CD8-positive, alpha-beta memory T cell (primary cell): ENCODE results near the gene OARD1. TPM values are rescaled to one million over a fixed set of nuclear protein-coding genes. Genes with fewer than 3 reads are reported as not detected.

Experiments
- CTCF ChIA-PET: fragments of 350-600 bp; sonication (Branson Sonifier 250); formaldehyde crosslinking; loops from one replicate; lab custom pipeline; 2021; ENCODE audit warnings: antibody characterized with exemption; lab: Charles Lee
- POLR2A ChIA-PET: fragments of 350-600 bp; sonication (Branson Sonifier 250); formaldehyde crosslinking; loops from one replicate; lab custom pipeline; 2021; ENCODE audit warnings: antibody characterized with exemption; lab: Charles Lee
- DNase-seq, 5 donors: peaks; one replicate each; pipeline versions ENCODE4 v3.0.0 to v3.0.0-alpha.2; 2020 to 2022; ENCODE audit warnings: mixed read lengths in 1 of 5
- H3K27ac ChIP-seq: one replicate; pipeline ENCODE4 v1.7.0; 2013; ENCODE audit warnings: low read depth, mild to moderate bottlenecking, low read length, moderate library complexity
- H3K27me3 ChIP-seq: 2 replicates; pipeline ENCODE4 v1.7.0; 2013; ENCODE audit warnings: low read length, mild to moderate bottlenecking; ENCODE audit not compliant: insufficient read depth, poor library complexity, severe bottlenecking
- H3K36me3 ChIP-seq: 2 replicates; pipeline ENCODE4 v1.7.0; 2013; ENCODE audit warnings: mild to moderate bottlenecking, low read length, moderate library complexity; ENCODE audit not compliant: insufficient read depth
- H3K4me1 ChIP-seq: 2 replicates; pipeline ENCODE4 v1.7.0; 2013; ENCODE audit warnings: mild to moderate bottlenecking, low read length, moderate library complexity; ENCODE audit not compliant: insufficient read depth
- H3K4me3 ChIP-seq: 2 replicates; pipeline ENCODE4 v1.7.0; 2013; ENCODE audit warnings: mild to moderate bottlenecking, low read length
- H3K9me3 ChIP-seq: 2 replicates; pipeline ENCODE4 v1.7.0; 2013; ENCODE audit warnings: mild to moderate bottlenecking, low read length
- H3K27ac Mint-ChIP-seq, 8 donors: one replicate each; pipeline ENCODE4 v1.8.0; 2020 to 2021; ENCODE audit warnings: mixed read lengths in 8 of 8, mild to moderate bottlenecking in 6 of 8, inconsistent platforms in 3 of 8, moderate library complexity in 3 of 8
- H3K27me3 Mint-ChIP-seq, 2 donors: one replicate each; pipeline ENCODE4 v1.8.0; 2020 to 2021; ENCODE audit warnings: mixed read lengths in 2 of 2, mild to moderate bottlenecking in 1 of 2, moderate library complexity in 1 of 2
- H3K36me3 Mint-ChIP-seq, 3 donors: one replicate each; pipeline ENCODE4 v1.8.0; 2020 to 2021; ENCODE audit warnings: mixed read lengths in 3 of 3, inconsistent platforms in 1 of 3, mild to moderate bottlenecking in 1 of 3
- H3K4me1 Mint-ChIP-seq, 3 donors: one replicate each; pipeline ENCODE4 v1.8.0; 2020 to 2021; ENCODE audit warnings: mixed read lengths in 3 of 3, inconsistent platforms in 1 of 3, mild to moderate bottlenecking in 1 of 3
- H3K4me3 Mint-ChIP-seq, 7 donors: one replicate each; pipeline ENCODE4 v1.8.0; 2020 to 2021; ENCODE audit warnings: mixed read lengths in 7 of 7, mild to moderate bottlenecking in 6 of 7, moderate library complexity in 4 of 7, inconsistent platforms in 2 of 7
- H3K9me3 Mint-ChIP-seq, 5 donors: one replicate each; pipeline ENCODE4 v1.8.0; 2020 to 2022; ENCODE audit warnings: mixed read lengths in 5 of 5, mild to moderate bottlenecking in 3 of 5, moderate library complexity in 2 of 5, inconsistent platforms in 1 of 5
- polyA plus RNA-seq: library from polyadenylated mRNA; unstranded; fragments of 300-500 nt; fragmentation: Illumina TruSeq; gene quantifications from one replicate; pipeline ENCODE4 v1.2.3, GENCODE V29; 2021
- total RNA-seq, 2 experiments: library from RNA; stranded (reverse); gene quantifications; one replicate each; pipeline ENCODE4 v1.2.3, GENCODE V29; 2021

OARD1 gene
- total and polyA plus RNA-seq, 3 experiments from 2014 or later, result 41.9 to 51.1 (median 42.9) TPM

- Mint-ChIP-seq H3K9me3 (no peaks in the 10 kb centered on the region), H3K4me1 (no peaks in the 10 kb centered on the region), H3K27ac (peak overlapping the region in 3 of 8 donors; percentile 6 to 72 (median 22))
These were observed 26.1 kb downstream of the OARD1 start for GRCh38 chr6:41046084-41046483.

GRCh38 chr6:41045664-41046063 lies 26.5 kb downstream of the OARD1 start:
- no peaks in the 10 kb centered on the region for H3K9me3 ChIP-seq
- no peaks in the 10 kb centered on the region for H3K4me1 ChIP-seq
- H3K27me3 ChIP-seq, result no peaks in the 10 kb centered on the region
- Mint-ChIP-seq H3K36me3 (peaks cover 0 to 34% (median 9%) of the 10 kb centered on the region in 3 donors), H3K9me3 (no peaks in the 10 kb centered on the region), H3K27me3 (no peaks in the 10 kb centered on the region), H3K4me3 (no peak overlapping the region), H3K27ac (no peak overlapping the region), H3K4me1 (no peaks in the 10 kb centered on the region)
- H3K27ac ChIP-seq, result no peak overlapping the region
- H3K4me3 ChIP-seq, result no peak overlapping the region
- POLR2A ChIA-PET, result no interaction called here
- no peak for DNase-seq
- CTCF ChIA-PET, result interaction anchor here (5.8 kb wide), 1 partner anchor 18 kb away, joined by 26 read pairs; no protein-coding TSS in a partner anchor
- no peaks in the 10 kb centered on the region for H3K36me3 ChIP-seq

More at GRCh38 chr6:41046084-41046483, 26.1 kb downstream of the OARD1 start:
- Histone ChIP-seq H3K4me1 (no peaks in the 10 kb centered on the region), H3K4me3 (no peak overlapping the region), H3K27ac (no peak overlapping the region), H3K9me3 (no peaks in the 10 kb centered on the region), H3K27me3 (no peaks in the 10 kb centered on the region), H3K36me3 (no peaks in the 10 kb centered on the region)
- DNase-seq, result no peak
- no peaks in the 10 kb centered on the region for H3K27me3 Mint-ChIP-seq
- H3K36me3 Mint-ChIP-seq, result peaks cover 0 to 34% (median 9%) of the 10 kb centered on the region in 3 donors
- H3K4me3 Mint-ChIP-seq, result no peak overlapping the region
- CTCF ChIA-PET, result interaction anchor here (5.8 kb wide), 1 partner anchor 18 kb away, joined by 26 read pairs; no protein-coding TSS in a partner anchor
- POLR2A ChIA-PET, result no interaction called here

- no peaks in the 10 kb centered on the region for H3K9me3 Mint-ChIP-seq
- no peak for DNase-seq
- H3K4me3 Mint-ChIP-seq, result no peak overlapping the region
These were observed 29.0 kb downstream of the OARD1 start for GRCh38 chr6:41043151-41043550.

GRCh38 chr6:41042226-41043055 lies 29.7 kb downstream of the OARD1 start, which contains the start of gene TSPO2:
TSS of gene TSPO2 (plus strand) at chr6:41042467. CDS start at chr6:41042986, 519 bp downstream.
- Histone ChIP-seq H3K36me3 (no peaks in the 10 kb centered on the region), H3K27me3 (no peaks in the 10 kb centered on the region), H3K9me3 (no peaks in the 10 kb centered on the region), H3K4me3 (no peak within 1 kb of the TSS), H3K27ac (no peak within 1 kb of the TSS), H3K4me1 (no peaks in the 10 kb centered on the region)
- Mint-ChIP-seq H3K36me3 (peaks cover 0 to 14% (median 5%) of the 10 kb centered on the region in 3 donors), H3K9me3 (no peaks in the 10 kb centered on the region), H3K27me3 (no peaks in the 10 kb centered on the region), H3K27ac (peak within 1 kb of the TSS in 2 of 8 donors; percentile 33 to 50), H3K4me3 (no peak within 1 kb of the TSS), H3K4me1 (no peaks in the 10 kb centered on the region)
- POLR2A ChIA-PET, result no interaction called here
- CTCF ChIA-PET, result interaction anchor here (1.3 to 5.8 kb wide), 2 partner anchors 13 to 14 kb away, joined by 3 to 26 read pairs; no protein-coding TSS in a partner anchor
- no peak for DNase-seq

More at GRCh38 chr6:41043151-41043550, 29.0 kb downstream of the OARD1 start:
- H3K9me3 ChIP-seq, result no peaks in the 10 kb centered on the region
- H3K36me3 ChIP-seq, result no peaks in the 10 kb centered on the region
- Mint-ChIP-seq H3K27me3 (no peaks in the 10 kb centered on the region), H3K36me3 (peaks cover 0 to 18% (median 5%) of the 10 kb centered on the region in 3 donors), H3K4me1 (no peaks in the 10 kb centered on the region), H3K27ac (peak overlapping the region in 1 of 8 donors; percentile 50)
- H3K27ac ChIP-seq, result no peak overlapping the region
- H3K4me1 ChIP-seq, result no peaks in the 10 kb centered on the region
- H3K27me3 ChIP-seq, result no peaks in the 10 kb centered on the region
- POLR2A ChIA-PET, result no interaction called here
- CTCF ChIA-PET, result interaction anchor here (1.3 to 5.8 kb wide), 2 partner anchors 13 to 15 kb away, joined by 3 to 26 read pairs; no protein-coding TSS in a partner anchor
- H3K4me3 ChIP-seq, result no peak overlapping the region

- H3K27ac Mint-ChIP-seq, result no peak overlapping the region
- H3K9me3 Mint-ChIP-seq, result no peaks in the 10 kb centered on the region
- no peaks in the 10 kb centered on the region for H3K4me1 Mint-ChIP-seq
- H3K36me3 Mint-ChIP-seq, result peaks cover 0 to 11% (median 5%) of the 10 kb centered on the region in 3 donors
- Histone ChIP-seq H3K4me1 (no peaks in the 10 kb centered on the region), H3K27ac (no peak overlapping the region), H3K36me3 (no peaks in the 10 kb centered on the region), H3K9me3 (no peaks in the 10 kb centered on the region), H3K27me3 (no peaks in the 10 kb centered on the region), H3K4me3 (no peak overlapping the region)
- POLR2A ChIA-PET, result no interaction called here
- peaks cover 0 to 2% of the 10 kb centered on the region in 2 donors for H3K27me3 Mint-ChIP-seq
- no peak overlapping the region for H3K4me3 Mint-ChIP-seq
- CTCF ChIA-PET, result interaction anchor here (3.0 kb wide), 1 partner anchor 13 kb away, joined by 44 read pairs; no protein-coding TSS in a partner anchor
- DNase-seq, result no peak
These were observed 31.1 kb downstream of the OARD1 start for GRCh38 chr6:41040940-41041536.

- H3K9me3 ChIP-seq, result no peaks in the 10 kb centered on the region
- no peak overlapping the region for H3K4me3 ChIP-seq
- ChIA-PET CTCF (interaction anchor here (1.3 to 3.0 kb wide), 6 partner anchors 9 to 59 kb away, joined by 3 to 44 read pairs (median 4); no protein-coding TSS in a partner anchor), POLR2A (no interaction called here)
- Mint-ChIP-seq H3K9me3 (no peaks in the 10 kb centered on the region), H3K27ac (no peak overlapping the region), H3K27me3 (peaks cover 0 to 2% of the 10 kb centered on the region in 2 donors), H3K36me3 (peaks cover 0 to 11% (median 5%) of the 10 kb centered on the region in 3 donors), H3K4me3 (no peak overlapping the region), H3K4me1 (no peaks in the 10 kb centered on the region)
- H3K36me3 ChIP-seq, result no peaks in the 10 kb centered on the region
- H3K27me3 ChIP-seq, result no peaks in the 10 kb centered on the region
- no peak for DNase-seq
- H3K4me1 ChIP-seq, result no peaks in the 10 kb centered on the region
- H3K27ac ChIP-seq, result no peak overlapping the region
These were observed 31.8 kb downstream of the OARD1 start for GRCh38 chr6:41040101-41040939.
